ENCODE data around the gene KRTAP10-9.
"Not testable (repeated sequence)": the region's sequence is repeated elsewhere in the genome, so short reads cannot be mapped to it uniquely, and the experiment has no call there.

The KRTAP10-9 gene

DNA sequence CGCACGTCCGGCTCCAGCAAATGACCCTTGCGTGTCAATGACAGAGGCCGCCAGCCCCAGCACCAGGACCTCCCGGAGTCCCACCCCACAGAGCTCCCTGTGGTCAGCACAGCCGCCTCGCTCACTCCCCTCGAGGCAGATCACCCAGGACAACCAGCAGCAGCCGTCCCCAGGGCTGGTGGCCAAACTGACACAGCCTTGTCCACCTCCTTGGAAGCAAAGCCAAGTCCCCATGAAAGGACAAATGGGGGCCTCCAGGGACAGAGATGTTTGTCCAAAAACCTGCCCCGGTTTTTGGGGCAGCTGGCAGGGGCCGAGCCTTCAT is 12.4 kb downstream of the KRTAP10-9 start:
- DNase-seq (ENCODE audit: low read depth in 2 of 2): no peak

DNA sequence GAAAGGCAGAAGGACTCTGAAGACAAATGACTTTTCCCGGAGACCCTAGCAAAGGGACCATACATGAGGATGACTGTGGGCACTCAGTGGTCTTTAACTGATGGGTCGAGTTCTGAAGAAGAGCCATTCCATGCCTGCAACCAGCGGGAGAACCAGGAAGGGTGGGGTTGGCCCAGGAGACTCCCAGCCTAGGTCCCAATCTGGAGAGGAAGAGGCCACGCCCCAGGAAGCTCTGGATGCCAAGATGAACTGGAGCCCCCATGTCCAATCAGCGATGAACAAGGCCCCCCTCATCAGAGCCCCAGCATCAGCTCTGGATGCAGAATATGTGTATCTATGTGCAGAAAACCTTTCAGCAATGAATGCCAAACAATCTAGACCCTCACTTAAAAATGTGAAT is 13.9 kb downstream of the KRTAP10-9 start:
- DNase-seq (ENCODE audit: low read depth in 2 of 2): no peak

DNA sequence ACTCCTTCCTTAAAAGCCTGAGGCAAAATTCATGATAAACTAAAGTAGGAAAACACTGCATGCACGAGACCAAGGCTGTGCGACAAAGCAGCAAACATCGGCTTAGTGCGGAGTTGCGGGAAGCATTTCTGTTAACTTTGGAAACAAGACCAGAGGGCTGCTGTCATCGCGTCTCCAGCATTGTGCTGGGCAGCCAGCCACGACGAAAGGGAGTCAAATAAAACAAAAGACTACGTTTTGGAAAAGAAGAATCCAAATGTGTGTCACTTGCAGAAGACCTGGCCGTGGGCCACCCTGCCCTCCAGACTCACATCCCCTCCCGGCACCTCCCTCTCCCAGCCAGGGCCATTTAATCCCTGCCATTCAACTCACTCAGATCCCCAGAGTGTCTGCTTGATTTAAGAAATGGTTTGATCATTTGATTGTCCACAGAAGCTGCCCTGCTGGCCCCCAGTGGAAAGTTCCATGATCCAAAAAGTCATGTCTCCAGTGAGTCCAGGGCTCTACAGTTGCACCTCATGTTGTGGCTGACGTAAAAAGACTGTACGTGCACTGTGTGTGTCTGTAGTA is 16.9 kb downstream of the KRTAP10-9 start:
- DNase-seq (ENCODE audit: low read depth in 2 of 2): no peak

DNA sequence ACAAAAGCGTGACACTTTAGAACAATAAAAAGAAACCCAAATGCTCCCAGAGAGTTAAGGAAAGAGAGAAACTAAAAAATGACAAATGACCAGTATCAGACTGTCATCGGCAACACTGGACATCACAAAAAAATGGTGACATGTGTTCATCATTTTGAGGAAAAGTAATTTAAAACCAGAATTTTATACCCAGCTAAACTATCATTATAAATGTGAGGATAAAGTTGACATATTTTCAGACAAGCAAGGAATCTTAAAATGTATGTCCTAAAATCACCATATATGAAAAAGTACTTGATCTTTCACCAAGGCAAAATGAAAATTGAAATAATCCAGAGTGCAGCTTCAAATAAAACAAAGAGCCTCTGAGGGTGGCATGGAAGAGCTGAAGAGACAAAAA is 18.0 kb downstream of the KRTAP10-9 start:
- DNase-seq (ENCODE audit: low read depth in 2 of 2): no peak

DNA sequence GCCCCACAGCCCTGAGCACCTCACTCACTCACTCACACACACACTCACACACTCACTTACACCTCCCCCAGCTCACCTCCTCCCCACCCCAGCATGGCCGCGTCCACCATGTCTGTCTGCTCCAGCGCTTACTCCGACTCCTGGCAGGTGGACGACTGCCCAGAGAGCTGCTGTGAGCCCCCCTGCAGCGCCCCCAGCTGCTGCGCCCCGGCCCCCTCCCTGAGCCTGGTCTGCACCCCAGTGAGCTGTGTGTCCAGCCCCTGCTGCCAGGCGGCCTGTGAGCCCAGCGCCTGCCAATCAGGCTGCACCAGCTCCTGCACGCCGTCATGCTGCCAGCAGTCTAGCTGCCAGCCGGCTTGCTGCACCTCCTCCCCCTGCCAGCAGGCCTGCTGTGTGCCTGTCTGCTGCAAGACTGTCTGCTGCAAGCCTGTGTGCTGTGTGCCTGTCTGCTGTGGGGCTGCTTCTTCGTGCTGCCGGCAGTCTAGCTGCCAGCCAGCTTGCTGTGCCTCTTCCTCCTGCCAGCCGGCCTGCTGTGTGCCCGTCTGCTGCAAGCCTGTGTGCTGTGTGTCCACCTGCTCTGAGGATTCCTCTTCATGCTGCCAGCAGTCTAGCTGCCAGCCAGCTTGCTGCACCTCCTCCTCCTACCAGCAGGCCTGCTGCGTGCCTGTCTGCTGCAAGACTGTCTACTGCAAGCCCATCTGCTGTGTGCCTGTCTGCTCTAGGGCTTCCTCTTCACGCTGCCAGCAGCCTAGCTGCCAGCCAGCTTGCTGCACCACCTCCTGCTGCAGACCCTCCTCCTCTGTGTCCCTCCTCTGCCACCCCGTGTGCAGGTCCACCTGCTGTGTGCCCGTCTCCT is 19.7 kb downstream of the KRTAP10-9 start, which contains the start of gene KRTAP10-11:
Gene KRTAP10-11 (plus strand): TSS at position 49 of the 856 bp plus-strand sequence. CDS start 45 bp downstream, at position 94.
- DNase-seq (ENCODE audit: low read depth in 2 of 2): not testable (repeated sequence)

DNA sequence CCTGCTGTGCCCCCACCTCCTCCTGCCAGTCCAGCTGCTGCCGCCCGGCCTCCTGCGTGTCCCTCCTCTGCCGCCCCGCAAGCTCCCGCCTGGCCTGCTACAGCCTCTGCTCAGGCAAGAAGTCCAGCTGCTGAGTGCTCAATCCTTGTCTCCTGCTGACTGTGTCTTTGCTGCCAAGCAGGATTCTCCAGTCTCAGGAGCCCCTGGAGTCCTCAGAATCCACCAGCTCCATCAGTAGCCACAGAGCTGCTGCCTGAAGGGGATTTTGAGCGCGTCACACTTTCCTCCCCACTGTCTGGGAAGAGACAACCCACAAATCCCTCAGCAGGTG is 20.3 kb downstream of the KRTAP10-9 start:
- DNase-seq (ENCODE audit: low read depth in 2 of 2): no peak

DNA sequence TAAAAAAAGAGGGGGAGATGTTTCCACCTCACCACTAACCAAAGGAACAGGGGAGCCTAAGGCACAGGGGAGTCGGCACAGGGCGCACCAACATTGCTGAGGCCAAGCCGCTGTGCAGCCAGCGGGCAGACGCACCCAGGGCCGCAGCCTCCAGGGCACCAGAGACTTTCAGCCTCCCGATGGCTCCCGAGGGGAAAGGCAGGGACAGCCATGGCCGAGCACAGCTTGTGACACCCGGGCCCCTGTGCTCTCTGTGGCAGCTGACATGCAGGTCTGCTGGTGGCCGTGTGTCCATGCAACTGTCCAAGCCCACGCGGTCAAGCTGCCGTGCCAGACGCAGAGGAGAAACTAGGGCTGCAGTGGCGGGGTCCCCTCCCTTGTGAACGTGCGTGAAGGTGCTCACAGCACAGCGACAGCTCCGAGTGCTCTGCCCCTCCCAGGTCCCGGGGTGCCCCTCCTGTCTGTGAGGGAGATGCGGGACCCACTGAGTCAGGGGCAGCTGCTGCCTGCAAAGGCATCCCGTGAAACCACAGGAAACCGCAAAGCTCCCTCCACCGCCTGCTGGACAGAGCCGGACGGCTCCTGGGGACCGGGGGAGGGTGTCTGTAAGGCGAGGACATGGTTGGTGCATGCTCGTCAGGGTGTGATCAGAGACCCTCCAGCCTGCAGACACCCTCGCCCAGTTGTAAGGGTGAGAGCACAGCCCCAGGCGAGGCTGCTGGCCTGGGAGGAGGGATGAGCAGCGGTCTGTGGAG is 21.8 kb downstream of the KRTAP10-9 start:
- no peak for DNase-seq (ENCODE audit: low read depth in 2 of 2)

DNA sequence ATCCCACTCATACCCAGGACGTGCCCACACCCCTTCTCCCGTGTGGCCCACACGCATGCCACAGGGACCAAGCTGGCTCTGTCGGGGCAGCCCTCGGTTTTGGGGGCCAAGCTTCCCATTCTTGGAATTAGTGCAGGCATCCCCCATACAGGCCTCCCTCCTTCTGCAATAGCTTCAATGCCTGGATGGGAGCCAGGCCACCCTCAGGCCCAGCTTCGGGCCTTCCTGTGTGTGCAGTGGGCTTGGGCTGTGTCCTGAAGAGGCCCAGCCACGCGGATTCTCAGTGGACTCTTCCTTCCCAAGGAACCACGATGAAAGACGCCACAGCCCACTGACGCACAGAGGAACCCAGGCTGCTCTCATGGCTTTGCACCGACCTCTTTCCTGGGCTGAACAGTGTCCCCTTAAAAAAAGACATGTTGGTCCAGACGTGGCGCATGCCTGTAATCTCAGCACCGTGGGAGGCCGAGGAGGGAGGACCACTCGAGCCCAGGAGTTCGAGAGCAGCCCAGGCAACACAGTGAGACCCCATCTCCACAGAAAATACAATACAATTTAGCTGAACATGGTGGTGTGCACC is 22.7 kb downstream of the KRTAP10-9 start:
- DNase-seq (ENCODE audit: low read depth in 2 of 2): no peak

DNA sequence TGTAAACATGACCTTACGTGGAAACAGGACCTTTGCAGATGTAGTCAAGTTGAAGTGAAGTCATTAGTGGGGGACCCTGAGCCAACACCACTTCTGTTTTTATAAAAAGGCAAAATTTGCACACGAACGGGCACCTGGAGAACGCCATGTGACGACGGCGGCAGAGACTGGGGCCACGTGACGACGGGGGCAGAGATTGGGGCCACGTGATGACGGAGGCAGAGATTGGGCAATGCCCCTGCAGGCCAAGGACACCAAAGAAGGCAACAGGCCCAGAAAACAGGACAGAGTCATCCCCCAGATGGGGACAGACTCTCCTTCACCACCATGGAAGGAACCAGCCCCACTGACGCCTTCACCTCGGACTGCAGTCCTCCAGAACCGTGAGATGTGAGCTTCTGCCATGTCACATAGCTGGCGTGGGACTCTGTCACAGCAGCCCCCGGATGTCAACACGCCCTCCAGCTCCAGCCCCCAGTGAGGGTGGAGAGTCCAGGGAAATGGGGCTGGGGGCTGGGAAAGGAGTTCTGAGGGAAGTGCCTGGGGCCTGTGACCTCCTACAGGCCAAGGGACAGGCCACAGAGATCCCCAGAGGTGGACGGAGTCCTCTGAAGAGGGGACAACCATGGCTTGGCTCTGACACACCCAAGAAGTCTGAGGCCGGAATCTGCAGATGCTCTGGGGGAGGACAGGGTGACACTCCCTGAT is 23.5 kb downstream of the KRTAP10-9 start:
- DNase-seq (ENCODE audit: low read depth in 2 of 2): no peak

DNA sequence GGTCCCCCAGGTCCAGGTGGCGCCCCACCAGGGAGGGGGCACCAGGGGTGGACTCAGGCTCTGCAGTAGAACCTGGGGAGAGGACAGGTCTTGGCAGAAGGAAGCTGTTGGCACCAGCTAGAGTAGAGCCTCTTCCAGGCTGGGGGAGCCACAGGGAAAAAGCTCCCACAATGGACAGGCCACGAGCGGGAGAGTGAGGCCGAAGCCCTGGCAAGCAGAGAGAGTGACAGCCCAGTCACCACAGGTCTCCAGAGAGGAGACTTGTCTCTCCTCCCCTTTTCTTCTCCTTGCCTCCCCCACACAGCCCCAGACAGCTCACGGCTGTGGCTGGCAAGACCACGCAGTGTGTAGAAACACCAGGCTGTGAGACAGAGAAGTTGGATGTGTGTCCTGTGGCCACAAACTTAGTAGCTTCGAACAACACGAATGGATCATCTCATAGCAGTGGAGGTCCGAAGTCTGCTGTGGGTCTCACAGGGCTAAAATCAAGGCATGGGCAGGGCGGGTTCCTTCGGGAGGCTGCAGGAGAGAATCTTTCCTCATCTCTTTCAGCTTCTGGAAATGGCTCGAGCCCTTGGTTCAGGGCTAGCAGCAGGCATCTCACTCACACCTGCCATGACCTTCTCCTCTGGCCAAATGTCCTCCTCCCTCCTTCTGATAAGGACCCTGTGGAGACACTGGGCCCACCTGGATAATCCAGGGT is 24.2 kb downstream of the KRTAP10-9 start:
- DNase-seq (ENCODE audit: low read depth in 2 of 2): no peak

DNA sequence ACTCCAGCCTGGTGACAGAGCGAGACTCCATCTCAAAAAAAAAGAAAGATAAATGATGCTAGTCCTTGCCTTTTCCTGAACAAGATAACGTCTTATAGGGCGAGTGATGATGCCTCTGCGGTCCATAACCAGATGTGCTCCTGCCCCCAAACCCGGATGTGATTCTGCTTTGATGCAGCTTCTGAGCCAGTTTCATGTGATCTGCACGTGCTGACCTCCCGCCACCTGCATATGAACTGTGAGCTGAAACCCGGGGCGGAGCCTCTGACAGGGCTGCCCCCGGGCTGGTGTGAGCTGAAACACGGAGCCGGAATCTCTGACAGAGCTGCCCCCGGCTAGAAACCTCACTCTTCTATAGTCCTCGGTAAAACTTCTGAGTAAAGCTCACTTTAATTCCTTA is 26.2 kb downstream of the KRTAP10-9 start:
- no peak for DNase-seq (ENCODE audit: low read depth in 2 of 2)

DNA sequence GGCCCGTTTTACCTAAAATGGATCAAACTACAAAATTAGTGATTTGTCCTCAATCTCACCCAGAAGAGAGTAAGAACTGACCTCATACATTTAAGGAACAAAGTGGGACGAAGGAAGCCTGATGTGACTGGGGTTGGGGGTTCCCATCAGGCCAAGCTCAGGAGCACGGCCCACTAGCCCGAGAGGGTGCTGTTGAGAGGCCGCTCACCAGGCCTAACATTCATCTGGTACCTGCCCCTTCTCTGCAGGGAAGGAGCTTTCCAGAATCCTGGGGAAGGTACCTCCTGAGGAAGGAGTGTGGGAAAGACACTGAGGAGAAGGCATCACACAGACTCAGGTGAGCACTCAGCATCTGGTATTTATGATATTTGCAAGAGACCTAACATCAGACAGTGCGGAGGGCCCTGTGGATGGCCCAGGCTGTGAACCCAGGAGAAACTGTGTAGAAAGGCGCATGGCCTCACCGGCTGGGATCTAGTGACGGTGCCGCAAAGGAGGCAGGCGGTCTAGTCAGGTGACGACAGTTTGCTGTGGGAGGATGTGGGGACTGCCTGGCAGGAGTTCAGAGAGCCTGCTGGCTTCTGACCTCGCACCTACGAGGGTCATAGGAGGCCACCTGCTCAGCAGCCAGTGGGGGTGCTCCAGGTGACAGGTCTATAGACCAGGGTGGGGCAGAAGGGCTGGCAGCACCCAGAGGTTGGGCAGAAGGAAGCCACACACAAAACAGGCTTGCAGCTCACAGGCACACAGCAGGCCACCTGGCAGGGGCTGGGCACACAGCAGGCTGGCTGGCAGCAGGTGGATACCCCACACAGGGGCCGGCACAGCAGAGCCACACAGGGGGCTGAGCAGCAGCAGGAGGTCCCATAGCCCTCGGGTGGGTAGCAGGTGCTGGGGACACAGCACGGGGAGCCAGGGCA is 27.0 kb downstream of the KRTAP10-9 start:
- no peak for DNase-seq (ENCODE audit: low read depth in 2 of 2)

DNA sequence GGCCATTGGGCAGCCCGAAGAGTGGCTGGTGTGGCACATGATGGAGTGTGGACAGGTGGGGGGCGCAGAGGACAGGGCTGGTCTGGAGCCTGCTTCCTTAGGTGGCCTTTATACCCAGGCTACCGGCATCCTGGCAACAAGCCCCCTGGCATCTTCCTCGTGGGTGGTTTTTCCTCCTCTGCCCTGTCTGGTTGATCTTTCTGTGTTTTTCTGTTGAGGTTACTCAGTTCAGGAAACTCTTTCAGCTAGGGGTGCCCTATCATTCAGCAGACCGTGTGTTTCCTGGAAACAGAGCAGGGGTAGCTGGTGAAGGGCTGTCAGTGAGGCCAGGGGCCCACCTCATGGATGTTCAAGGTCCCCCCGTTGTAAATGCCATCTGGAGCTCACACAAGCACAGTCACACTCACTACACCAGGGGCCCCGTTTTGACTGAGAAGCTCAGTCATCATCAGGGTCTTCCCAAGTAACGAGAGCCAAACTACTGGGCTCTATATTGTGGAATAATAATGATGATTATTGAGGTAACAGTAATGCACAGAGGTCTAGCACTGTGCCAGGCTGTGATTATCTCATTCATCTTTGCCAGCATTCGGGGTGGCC is 27.8 kb downstream of the KRTAP10-9 start, which contains the start of gene KRTAP12-4:
Gene KRTAP12-4 (minus strand): TSS at position 84 of the 600 bp plus-strand sequence. CDS start 45 bp downstream, at position 39.
- DNase-seq (ENCODE audit: low read depth in 2 of 2): no peak

DNA sequence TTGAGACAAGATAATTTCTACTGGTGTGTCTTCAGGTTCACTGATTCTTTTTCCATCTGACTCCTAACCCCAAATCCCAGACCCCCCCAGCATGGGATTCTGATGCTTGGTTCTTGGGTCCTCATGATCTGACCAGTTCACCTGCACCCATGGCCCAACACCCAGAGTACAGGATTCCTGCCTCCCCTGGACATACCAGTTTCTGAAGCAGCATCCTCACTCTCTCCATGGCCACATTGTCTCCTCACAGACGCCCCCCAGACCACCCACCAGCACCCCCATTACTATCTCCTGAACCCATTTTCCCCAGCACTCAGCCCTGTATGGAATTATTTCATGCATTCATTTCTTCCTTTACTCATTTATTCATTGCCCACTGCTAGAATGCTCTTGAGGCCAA is 30.0 kb downstream of the KRTAP10-9 start:
- no peak for DNase-seq (ENCODE audit: low read depth in 2 of 2)

DNA sequence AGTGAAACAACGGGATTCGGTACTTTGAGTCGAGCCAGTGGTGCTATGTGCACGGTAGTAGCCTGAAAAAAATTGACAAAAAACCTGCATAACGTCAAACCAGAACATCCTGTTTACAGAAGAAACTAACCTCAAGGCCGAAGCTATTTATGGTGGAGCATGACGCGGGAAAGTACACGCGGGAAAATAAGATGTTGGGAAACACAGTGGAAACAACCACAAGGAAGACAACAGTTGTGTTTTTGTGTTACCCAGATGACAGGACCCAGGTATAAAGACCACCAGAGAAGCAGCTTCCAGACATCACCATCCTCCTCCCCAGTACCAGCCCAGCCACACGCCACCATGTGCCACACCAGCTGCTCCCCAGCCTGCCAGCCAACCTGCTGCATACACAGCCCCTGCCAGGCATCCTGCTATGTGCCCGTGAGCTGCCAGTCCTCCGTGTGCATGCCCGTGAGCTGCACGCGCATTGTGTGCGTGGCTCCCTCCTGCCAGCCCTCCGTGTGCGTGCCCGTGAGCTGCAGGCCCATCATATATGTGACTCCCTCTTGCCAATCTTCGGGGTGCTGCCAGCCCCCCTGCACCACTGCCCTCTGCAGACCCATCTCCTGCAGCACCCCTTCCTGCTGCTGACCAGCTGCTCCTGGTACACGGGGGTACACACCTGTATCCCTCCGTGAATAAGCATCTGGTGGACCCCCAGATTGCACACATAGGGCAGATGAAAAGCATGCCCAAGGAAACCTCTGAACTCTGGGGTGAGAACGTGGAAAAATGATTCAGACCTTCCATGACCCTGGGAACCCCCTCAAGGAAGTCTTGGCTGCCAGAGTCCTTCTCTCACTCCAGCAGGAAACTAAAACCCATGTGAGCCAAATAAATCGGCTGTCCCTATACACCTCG is 31.0 kb downstream of the KRTAP10-9 start, which contains the start of gene KRTAP12-3:
Gene KRTAP12-3 (plus strand): TSS at position 298 of the 906 bp plus-strand sequence. CDS start 48 bp downstream, at position 346.
- DNase-seq (ENCODE audit: low read depth in 2 of 2): no peak

DNA sequence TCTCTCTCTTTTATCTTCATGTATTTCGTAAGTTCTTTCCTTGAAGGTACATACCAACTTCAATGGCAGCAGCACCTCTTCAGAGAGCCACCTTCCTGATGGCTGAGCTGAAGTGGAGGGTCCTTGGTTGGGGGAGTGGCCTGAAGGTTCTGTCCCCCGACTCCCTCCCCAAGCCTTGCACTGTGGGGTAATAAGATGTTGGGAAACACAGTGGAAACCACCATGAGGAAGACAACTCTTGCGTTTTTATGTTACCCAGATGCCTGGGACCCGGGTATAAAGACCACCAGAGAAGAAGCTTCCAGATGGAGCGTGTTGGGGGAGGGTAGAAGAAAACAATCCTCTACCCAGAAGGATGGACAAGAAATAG is 31.6 kb downstream of the KRTAP10-9 start:
- no peak for DNase-seq (ENCODE audit: low read depth in 2 of 2)

DNA sequence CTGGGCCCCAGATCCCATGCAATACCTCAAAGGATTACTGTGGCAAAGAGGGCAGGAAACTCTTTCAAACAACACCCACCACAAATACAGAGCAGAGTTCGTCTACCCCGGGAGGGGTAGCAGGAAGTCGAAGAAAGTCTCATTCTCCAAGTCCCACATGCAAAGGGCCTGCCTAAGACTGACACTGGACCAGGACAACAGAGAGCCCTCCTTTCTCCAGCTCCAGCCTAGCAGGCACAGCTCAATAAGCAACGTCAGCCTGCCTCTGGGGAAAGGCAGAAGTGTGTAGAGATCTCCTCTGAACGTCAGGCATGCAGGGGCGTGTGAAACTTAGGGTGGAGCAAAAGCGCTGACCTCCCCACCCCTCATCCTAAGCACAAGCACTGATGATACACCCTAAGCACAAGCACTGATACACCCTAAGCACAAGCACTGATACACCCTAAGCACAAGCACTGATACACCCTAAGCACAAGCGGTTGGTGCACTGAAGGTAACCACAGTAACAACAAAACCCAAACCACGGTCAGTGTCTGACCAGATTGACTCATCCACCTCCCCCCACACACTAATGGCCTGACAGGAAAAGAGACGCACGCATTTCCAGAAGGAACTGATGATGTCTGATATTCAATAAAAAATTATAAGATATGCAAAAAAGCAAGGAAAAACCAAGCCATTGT is 32.2 kb downstream of the KRTAP10-9 start:
- DNase-seq (ENCODE audit: low read depth in 2 of 2): no peak

DNA sequence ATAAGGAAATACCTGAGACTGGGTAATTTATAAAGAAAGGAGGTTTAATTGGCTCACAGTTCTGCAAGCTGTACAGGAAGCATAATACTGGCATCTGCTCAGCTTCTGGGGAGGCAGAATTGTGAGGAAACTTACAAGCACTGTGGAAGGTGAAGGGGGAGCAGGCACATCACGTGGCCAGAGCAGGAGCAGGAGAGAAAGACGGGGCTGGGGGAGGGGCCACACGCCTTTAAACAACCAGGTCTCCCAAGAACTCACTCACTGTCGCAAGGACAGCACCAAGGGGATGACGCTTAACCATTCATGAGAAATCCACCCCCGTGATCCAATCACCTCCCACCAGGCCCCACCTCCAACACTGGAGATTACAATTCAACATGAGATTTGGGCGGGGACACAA is 34.7 kb downstream of the KRTAP10-9 start:
- not testable (repeated sequence) for DNase-seq (ENCODE audit: low read depth in 2 of 2)

All from stimulated activated CD8-positive, alpha-beta memory T cell treated with anti-CD3 and anti-CD28 coated beads, Interleukin-2, amount 100 ng/mL, for 48 hours (primary cell).